ENCODE data around the gene PID1.

GRCh38 chr2:229230911-229231310 lies 40.2 kb downstream of the PID1 start:
- TF ChIP-seq YY1 (IDR thresholded peaks at IDR 0.05; ENCODE audit: low read depth) (no peak), POLR2AphosphoS5 (IDR thresholded peaks at IDR 0.05; ENCODE audit: low read depth, low read length) (no peak), RAD21 (IDR thresholded peaks at IDR 0.05; ENCODE audit: low read length) (no peak), GABPA (IDR thresholded peaks at IDR 0.05; ENCODE audit: low read depth) (no peak), ELF1 (IDR thresholded peaks at IDR 0.05) (no peak), MAX (IDR thresholded peaks at IDR 0.05; ENCODE audit: low read depth) (no peak)
- TF ChIP-seq, protein P1, sequence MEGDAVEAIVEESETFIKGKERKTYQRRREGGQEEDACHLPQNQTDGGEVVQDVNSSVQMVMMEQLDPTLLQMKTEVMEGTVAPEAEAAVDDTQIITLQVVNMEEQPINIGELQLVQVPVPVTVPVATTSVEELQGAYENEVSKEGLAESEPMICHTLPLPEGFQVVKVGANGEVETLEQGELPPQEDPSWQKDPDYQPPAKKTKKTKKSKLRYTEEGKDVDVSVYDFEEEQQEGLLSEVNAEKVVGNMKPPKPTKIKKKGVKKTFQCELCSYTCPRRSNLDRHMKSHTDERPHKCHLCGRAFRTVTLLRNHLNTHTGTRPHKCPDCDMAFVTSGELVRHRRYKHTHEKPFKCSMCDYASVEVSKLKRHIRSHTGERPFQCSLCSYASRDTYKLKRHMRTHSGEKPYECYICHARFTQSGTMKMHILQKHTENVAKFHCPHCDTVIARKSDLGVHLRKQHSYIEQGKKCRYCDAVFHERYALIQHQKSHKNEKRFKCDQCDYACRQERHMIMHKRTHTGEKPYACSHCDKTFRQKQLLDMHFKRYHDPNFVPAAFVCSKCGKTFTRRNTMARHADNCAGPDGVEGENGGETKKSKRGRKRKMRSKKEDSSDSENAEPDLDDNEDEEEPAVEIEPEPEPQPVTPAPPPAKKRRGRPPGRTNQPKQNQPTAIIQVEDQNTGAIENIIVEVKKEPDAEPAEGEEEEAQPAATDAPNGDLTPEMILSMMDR (IDR thresholded peaks at IDR 0.05): no peak
